GM19239 (cell line): ENCODE measurements around the gene OR5I1.
"Not testable (repeated sequence)": the region's sequence is repeated elsewhere in the genome, so short reads cannot be mapped to it uniquely, and the experiment has no call there.

Experiments
- DNase-seq: peaks from one replicate; pipeline ENCODE4 v3.0.0; 2011; ENCODE audit warnings: low spot score; ENCODE audit not compliant: insufficient read length
- FAIRE-seq: peaks from 2 replicates; lab custom pipeline; 2011; peaks lifted over from hg19 to GRCh38; lab: Jason Lieb, UNC

OR5I1 gene

GRCh38 chr11:55936300-55936699 is at the start of gene OR5I1:
Gene OR5I1 (minus strand): TSS chr11:55936400. CDS start chr11:55936400, 0 bp downstream.
- FAIRE-seq (no peak), DNase-seq (no peak)

- FAIRE-seq: no peak
- DNase-seq: no peak
These were observed 34.7 kb upstream of the OR5I1 start for GRCh38 chr11:55970935-55971334.

DNA sequence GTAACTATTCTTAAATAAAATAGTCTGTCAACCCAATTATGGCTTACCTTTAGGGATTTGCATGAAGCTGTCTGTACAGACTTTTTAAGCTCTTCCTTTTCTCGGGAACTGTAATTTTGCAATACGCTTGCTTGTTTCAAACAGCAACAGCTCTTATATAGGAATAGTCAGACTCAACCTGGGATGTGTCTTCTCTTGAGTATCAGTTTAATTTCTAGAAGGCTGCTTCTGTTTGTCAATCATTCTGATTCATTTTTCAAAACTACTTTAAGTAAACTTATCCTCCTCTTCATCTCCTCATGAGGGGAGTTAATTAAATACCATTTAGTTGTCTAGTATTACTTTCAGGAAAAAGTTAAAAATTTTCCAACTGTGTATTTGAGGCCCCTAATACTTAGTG is 33.6 kb upstream of the OR5I1 start, which contains the start of gene OR10AG1:
Gene OR10AG1 (minus strand): TSS at position 101 of the 400 bp plus-strand sequence. CDS start 38 bp downstream, at position 63.
- FAIRE-seq: no peak
- no peak for DNase-seq

GRCh38 chr11:55967914-55968313 is 31.7 kb upstream of the OR5I1 start:
- DNase-seq (no peak), FAIRE-seq (no peak)

- DNase-seq (no peak), FAIRE-seq (no peak)
These were observed 30.2 kb upstream of the OR5I1 start for GRCh38 chr11:55966391-55966790.

- DNase-seq: no peak
- FAIRE-seq: no peak
These were observed 20.3 kb upstream of the OR5I1 start for GRCh38 chr11:55956521-55956920.

GRCh38 chr11:55949330-55949729 is 13.1 kb upstream of the OR5I1 start:
- DNase-seq: no peak
- FAIRE-seq: no peak

GRCh38 chr11:55942785-55943392 is 6.7 kb upstream of the OR5I1 start:
- DNase-seq (no peak), FAIRE-seq (no peak)

DNA sequence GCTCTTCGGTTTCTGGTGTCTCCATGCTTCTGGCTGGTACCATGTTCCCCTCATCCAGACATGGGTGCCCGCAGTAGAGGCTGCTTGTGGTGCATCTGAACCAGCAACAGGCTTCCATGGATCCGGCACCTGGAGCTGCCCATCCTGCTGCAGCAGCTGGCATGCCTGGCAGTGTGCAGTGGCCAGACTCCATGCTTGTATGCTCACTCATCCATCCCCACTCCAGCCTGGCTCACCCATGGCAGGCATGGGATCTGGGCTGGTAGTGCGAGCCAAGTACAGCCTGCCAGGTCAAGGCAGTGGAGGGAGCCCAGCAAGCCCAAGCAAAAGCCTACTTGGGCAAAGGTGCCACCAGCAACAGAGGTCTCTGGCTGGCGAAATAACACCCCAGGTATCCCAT is 15.7 kb downstream of the OR5I1 start:
- DNase-seq: no peak
- FAIRE-seq: no peak

DNA sequence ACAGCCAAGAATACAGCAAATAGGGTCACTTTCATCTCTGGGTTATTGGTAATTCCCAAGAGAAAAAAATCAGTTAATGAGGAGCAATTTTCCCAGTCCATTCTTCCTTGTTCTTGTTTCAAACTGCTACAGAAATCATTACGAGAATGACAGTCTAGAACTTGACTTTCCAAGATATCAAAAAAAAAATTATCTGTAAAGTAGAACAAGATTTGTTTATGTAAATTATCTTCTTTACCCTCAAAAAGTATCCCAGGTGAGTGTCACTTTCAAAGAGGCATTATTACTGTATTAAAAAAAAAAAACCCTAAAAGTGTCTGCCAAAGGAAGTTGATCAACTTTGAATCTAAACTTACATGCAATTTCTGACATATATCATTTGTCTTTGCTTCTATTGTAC is 21.7 kb downstream of the OR5I1 start, which contains the start of gene OR5W2:
Gene OR5W2 (minus strand): TSS at position 101 of the 400 bp plus-strand sequence. CDS start 0 bp downstream, at position 101.
- FAIRE-seq (no peak), DNase-seq (no peak)

DNA sequence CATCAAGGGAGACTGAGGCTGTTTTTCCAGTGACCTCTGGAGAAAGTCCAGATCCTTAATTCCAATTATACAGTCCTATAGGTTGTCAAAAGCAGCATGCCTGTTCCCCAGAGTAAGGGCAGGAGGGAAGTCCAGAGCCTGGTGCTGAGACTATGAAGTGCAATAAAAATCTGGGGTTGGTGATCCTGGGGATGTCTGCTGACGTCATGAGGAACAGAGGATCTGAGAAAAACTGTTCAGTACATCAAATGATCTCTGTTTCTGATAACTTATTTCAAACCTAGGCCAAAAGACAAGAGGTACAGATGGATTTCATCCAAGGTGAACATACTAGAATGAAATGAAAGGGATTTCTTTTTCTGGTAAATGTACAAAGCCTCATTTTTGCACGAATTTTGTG is 33.9 kb downstream of the OR5I1 start:
- no peak for FAIRE-seq

DNA sequence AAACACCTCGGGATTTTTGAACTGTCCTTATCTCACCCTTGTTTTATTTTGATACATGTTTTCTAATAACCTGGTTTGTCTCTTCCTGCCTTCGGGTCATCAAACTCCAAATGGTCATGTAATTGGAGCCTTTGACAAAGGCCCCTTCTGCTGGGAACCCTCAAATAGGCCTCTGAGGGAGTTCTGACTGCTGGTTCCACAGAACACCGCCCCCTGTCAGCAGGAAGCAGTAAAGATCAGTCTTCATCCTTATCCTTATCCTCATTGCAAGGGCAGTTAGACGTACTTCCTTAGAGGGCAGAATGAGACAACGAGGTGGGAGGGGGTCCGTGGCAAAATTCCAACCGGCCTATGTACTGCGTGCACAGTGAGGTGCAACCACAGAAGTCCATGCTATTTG is 41.0 kb downstream of the OR5I1 start:
- no peak for FAIRE-seq
- DNase-seq: no peak

More for the DNA sequence above, 33.9 kb downstream of the OR5I1 start:
- DNase-seq: no peak

DNA sequence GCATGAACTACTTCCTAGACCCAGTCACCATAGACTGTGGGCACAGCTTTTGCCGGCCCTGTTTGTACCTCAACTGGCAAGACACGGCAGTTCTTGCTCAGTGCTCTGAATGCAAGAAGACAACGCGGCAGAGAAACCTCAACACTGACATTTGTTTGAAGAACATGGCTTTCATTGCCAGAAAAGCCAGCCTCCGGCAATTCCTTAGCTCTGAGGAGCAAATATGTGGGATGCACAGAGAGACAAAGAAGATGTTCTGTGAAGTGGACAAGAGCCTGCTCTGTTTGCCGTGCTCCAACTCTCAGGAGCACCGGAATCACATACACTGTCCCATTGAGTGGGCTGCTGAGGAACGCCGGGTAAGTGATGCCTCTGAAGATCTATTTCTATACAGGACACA is 50.7 kb downstream of the OR5I1 start:
- not testable (repeated sequence) for DNase-seq, FAIRE-seq
